Hematopoietic multipotent progenitor cell treated with erythropoietin and hydrocortisone succinate and interleukin-3 and kit ligand, for 4 days (in vitro differentiated cells): ENCODE data around the gene PABPC1L.
A peak's percentile ranks its signal among the peaks of the same experiment; 100 is the strongest.

ENCODE experiments used
- DNase-seq: peaks from one replicate; pipeline ENCODE4 v3.0.0-alpha.2; 2015

Gene PABPC1L

DNA sequence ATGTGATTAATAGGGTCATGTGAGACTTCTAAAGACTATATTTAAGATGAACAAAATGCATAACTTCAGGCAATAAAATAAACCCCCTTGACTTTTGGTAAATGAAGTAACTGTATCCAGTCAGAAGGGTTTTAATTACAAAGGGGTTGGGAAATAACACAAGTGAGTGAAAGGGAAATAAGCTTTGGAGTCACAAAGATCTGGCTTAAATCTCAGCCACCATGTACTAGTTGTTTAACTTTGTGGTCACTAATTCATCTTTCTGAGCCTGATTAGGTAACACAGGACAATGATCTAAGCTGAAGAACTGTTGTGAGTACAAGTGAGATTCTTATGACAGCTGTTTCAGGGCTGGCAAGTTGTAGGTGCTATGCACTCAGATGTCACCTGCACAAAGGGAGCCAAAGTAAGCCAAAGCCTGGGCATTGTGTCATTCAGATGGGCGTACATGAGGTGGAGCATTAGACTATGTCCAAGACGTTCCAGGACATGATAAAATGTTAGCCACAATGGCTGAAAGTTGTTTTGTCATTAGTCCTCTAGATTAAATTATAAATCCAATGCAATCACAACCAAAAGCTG lies 36.5 kb downstream of the PABPC1L start:
- no peak for DNase-seq

GRCh38 chr20:44948107-44948506 lies 38.2 kb downstream of the PABPC1L start:
- DNase-seq = no peak

DNA sequence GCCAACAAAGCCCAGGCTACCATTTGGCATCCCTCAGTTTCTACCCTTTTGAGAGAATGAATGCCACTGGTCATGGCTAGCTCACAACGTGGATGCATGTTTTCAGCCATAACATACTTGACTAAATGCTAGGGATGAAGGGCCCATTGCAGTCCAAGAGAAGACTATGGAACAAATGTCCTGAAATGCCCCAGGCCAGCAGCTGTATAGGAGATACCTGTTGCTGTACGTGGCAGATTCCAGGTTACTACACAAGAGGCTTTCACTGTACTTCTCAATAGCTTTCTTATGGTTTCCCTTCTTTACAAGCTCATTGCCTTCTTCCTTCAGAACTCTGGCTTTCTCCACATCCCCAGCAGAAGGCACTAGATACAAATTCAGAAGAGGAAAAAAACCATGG lies 38.7 kb downstream of the PABPC1L start:
- no peak for DNase-seq

DNA sequence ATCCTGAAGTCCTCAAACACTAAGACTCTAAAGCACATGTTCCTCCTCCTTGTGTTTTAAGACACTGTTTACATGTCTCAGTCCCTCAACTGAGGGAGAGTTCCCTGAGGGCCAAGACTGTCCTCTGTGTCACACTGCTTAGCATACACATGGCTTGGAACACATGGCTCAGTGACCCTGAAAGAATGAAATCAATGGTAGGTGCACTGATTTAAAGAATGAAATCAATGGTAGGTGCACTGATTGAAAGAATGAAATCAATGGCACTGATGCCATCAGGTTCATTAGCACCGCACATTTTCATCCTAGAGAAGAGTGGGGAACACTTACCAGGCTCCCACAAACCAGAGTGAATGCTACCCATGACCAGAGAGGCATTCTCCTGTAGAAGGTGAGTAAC lies 40.5 kb downstream of the PABPC1L start:
- DNase-seq = no peak

- DNase-seq = no peak
Measured at GRCh38 chr20:44952731-44953130, 42.9 kb downstream of the PABPC1L start.

DNA sequence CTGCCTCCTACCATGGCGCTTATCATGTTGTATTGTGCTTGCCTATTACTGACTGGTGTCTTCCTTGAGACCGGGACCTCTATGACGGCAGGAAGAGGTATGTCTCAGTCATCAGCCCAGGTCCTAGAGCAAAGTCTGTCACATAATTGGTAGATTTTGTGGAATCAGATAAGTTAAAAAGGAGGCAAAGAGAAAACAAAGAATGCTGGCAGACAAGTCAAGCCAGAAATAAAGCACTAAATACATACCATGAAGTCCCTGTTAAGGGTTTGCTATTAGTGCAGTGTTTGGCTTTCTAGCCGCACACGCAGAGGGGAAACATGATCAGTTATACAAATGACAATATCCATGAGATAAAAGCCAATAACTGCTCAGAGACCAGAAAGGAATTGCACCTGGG lies 44.4 kb downstream of the PABPC1L start:
- DNase-seq = no peak

GRCh38 chr20:44955270-44955669 lies 45.4 kb downstream of the PABPC1L start:
- DNase-seq = no peak

- DNase-seq = no peak
Measured at GRCh38 chr20:44956410-44956809, 46.5 kb downstream of the PABPC1L start.

- DNase-seq = no peak
Measured at GRCh38 chr20:44958276-44958675, 48.4 kb downstream of the PABPC1L start.

- peak; percentile 7 for DNase-seq
Measured at GRCh38 chr20:44959082-44959637, 49.3 kb downstream of the PABPC1L start.

- peak; percentile 78 for DNase-seq
Measured at GRCh38 chr20:44959638-44960102, 49.8 kb downstream of the PABPC1L start.

DNA sequence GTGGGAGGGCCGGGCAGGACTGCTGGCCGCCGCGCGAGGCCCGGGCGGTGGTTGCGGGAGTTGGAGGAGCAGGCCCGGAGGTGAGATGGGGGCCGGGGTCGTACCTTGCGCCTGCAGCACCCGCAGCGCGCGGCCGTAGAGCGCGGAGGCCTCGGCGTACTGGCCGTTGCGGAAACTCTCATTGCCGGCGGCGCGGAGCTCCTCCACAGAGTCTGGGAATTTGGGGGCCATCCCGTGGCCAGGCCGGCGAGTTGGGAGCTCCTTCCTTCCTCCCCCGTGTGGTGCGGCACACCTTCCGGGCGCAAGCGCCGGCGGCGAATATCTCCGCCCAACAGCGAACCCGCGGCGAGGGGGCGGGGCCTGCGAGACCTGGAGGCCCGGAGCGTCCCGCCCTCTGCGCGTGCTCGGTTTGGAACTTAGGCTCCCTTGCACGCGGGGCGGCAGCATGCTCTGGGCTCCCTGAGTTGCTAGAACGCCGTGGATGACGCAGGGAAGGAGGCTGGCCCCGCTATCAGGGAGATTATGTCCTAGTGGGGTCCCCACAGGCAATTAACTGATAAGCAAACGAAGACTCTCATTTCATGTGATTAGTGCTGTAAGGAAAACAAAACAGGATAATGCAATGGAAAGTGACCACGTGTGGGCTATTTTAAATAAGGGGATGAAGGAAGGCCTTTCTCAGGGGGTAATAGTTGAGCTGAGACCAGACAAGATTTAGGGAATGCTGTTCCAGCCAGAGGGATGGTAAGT lies 50.4 kb downstream of the PABPC1L start, which contains the start of gene TOMM34:
TOMM34 (minus strand) TSS at position 295 of the 750 bp plus-strand sequence; CDS start at position 231, 64 bp downstream.
- DNase-seq = peak; percentile 99

- DNase-seq = peak; percentile 53
Measured at GRCh38 chr20:44961011-44961869, 51.4 kb downstream of the PABPC1L start.

- DNase-seq = peak; percentile 42
Measured at GRCh38 chr20:44961870-44962267, 52.0 kb downstream of the PABPC1L start.

GRCh38 chr20:44962483-44962882 lies 52.6 kb downstream of the PABPC1L start:
- peak; percentile 14 for DNase-seq

GRCh38 chr20:44963325-44964215 lies 53.7 kb downstream of the PABPC1L start:
- no peak for DNase-seq

DNA sequence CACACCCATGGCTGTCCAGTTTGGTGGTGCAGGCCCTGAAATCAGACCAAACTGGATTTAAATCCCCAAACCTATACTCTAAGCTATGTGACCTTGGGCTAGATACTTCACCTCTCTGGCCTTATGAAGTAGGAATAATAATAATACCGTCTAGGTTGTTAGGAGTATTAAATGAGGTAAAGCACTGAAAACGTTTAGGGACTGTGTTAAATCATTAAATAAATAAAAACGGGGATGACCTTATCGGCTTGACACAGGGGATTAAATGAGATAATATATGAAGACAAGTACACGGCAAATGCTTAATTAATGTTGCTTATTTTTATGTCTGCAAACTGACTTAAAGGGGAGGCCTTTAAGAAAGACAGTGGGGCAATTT lies 55.8 kb downstream of the PABPC1L start:
- no peak for DNase-seq

- peak; percentile 98 for DNase-seq
Measured at GRCh38 chr20:44966030-44966961, 56.4 kb downstream of the PABPC1L start, which contains the start of gene STK4. Gene STK4, plus strand, starts transcription at chr20:44966512. Its CDS starts 57 bp downstream, at chr20:44966569.

GRCh38 chr20:44967207-44967807 lies 57.4 kb downstream of the PABPC1L start:
- DNase-seq = peak; percentile 81

DNA sequence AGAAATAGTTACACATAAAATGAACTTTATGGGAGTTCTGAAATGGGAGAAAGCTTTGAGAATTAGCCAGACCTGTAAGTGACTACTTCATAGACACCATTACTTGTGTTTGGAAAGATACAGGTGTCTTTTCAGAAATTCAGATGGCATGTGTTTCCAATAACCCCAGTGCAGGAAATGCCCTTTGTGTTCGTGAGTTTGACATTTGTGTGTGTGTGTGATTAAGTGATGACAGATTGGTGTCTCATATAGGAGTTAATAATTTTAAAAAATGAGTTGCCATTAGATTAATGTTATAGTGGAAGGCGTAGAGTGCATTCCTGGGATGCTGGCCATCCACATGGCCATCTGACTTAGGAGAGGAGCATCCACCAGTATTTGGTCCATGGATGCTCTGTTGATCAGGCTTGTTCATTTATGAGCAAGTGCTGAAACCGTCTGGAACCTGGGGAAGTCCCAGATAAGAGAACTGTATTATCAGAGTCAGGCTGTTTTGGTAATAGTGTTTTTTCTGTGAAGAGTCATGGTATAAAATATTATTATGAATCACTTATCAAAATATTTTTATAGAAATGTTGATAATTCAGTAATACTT lies 59.5 kb downstream of the PABPC1L start:
- peak; percentile 57 for DNase-seq
